ENCODE measurements around the gene DUSP1. TPM values are rescaled to one million over a fixed set of nuclear protein-coding genes. Genes with fewer than 3 reads are reported as not detected.
A peak's percentile ranks its signal among the peaks of the same experiment; 100 is the strongest.

DUSP1 gene
- total RNA-seq, 1 experiment from 2014 or later = 16.6 TPM

GRCh38 chr5:172772112-172772906 is 1.3 kb upstream of the DUSP1 start (continued):
- TF ChIP-seq CTCF (IDR thresholded peaks at IDR 0.05 in 2 of 3, conservative IDR thresholded peaks at IDR 0.05 in 1 of 3; ENCODE audit: borderline replicate concordance in 1 of 3, insufficient read depth in 1 of 3, low read depth in 2 of 3, low read length in 2 of 3) (peak in 2 of 3 experiments; percentile 88 to 91; a peak in 4 of 6 replicates), ZFX (IDR thresholded peaks at IDR 0.05) (no peak), YY1 (IDR thresholded peaks at IDR 0.05; ENCODE audit: extremely low read depth, insufficient replicate concordance, low read depth, low read length) (no peak), POLR2A (IDR thresholded peaks at IDR 0.05; ENCODE audit: borderline replicate concordance, extremely low read depth, insufficient read depth, insufficient read length) (no peak), JUND (IDR thresholded peaks at IDR 0.05) (no peak), MAX (IDR thresholded peaks at IDR 0.05) (no peak), SIN3A (IDR thresholded peaks at IDR 0.05; ENCODE audit: low read depth) (no peak), ZNF274 (IDR thresholded peaks at IDR 0.05; ENCODE audit: low read depth, low read length) (no peak), POLR2AphosphoS5 (IDR thresholded peaks at IDR 0.05; ENCODE audit: low read depth, low read length) (peak; percentile 19), CEBPB (IDR thresholded peaks at IDR 0.05; ENCODE audit: low read depth) (no peak), ATF3 (IDR thresholded peaks at IDR 0.05) (no peak), FOSL1 (IDR thresholded peaks at IDR 0.05; ENCODE audit: low read depth) (no peak), SP1 (IDR thresholded peaks at IDR 0.05; ENCODE audit: low read depth) (no peak), TCF7L2 (IDR thresholded peaks at IDR 0.05; ENCODE audit: borderline replicate concordance, extremely low read depth, insufficient read depth, insufficient read length) (peak; percentile 18), EZH2 (IDR thresholded peaks at IDR 0.05) (no peak)

All from HCT116 (cell line).